ENCODE data around the gene HOXB2. TPM values are rescaled to one million over a fixed set of nuclear protein-coding genes. Genes with fewer than 3 reads are reported as not detected.
A peak's percentile ranks its signal among the peaks of the same experiment; 100 is the strongest.

Gene HOXB2
- polyA plus RNA-seq, 2 of the 4 experiments (the other 2 are of a cell fraction): 0.65 to 2.6 TPM

GRCh38 chr17:48577330-48577945 is 32.5 kb upstream of the HOXB2 start:
- peak overlapping the region in 1 of 2 experiments; percentile 31; a peak in 2 of 6 replicates for H3K27ac ChIP-seq
- DNase-seq (ENCODE audit: low read depth in 1 of 2, low spot score in 1 of 2): no peak
- no peaks in the 10 kb centered on the region for H3K9me3 ChIP-seq
- WGBS (ENCODE audit: missing lambda C conversion rate): 90% methylated on average over 19 of the region's 19 CpGs
- no peak for FAIRE-seq
- no peak overlapping the region for H3K4me3 ChIP-seq
- TF ChIP-seq ESRRA (IDR thresholded peaks at IDR 0.05; ENCODE audit: borderline replicate concordance, low read length) (no peak), PBX3 (IDR thresholded peaks at IDR 0.05) (no peak), ZSCAN20 (CRISPR knock-in tag; IDR thresholded peaks at IDR 0.05) (no peak), MAX (IDR thresholded peaks at IDR 0.05) (no peak), HOXB13 (CRISPR knock-in tag; IDR thresholded peaks at IDR 0.05; ENCODE audit: low read depth) (no peak), KDM5A (IDR thresholded peaks at IDR 0.05) (no peak), MAZ (IDR thresholded peaks at IDR 0.05; ENCODE audit: borderline replicate concordance, low read depth, low read length) (no peak), ZFP36 (IDR thresholded peaks at IDR 0.05; ENCODE audit: borderline replicate concordance, partially characterized antibody) (no peak), POLR2A (IDR thresholded peaks at IDR 0.05; ENCODE audit: low read length) (no peak), BHLHE40 (IDR thresholded peaks at IDR 0.05; ENCODE audit: low read depth, low read length) (no peak), FOXS1 (CRISPR knock-in tag; IDR thresholded peaks at IDR 0.05) (no peak), RAD21 (conservative IDR thresholded peaks at IDR 0.05 in 1 of 2, IDR thresholded peaks at IDR 0.05 in 1 of 2) (no peak), GATA3 (IDR thresholded peaks at IDR 0.05; ENCODE audit: borderline replicate concordance) (no peak), TP53 (CRISPR knock-in tag; IDR thresholded peaks at IDR 0.05) (no peak), BCL3 (IDR thresholded peaks at IDR 0.05) (no peak), HMGXB4 (CRISPR knock-in tag; IDR thresholded peaks at IDR 0.05; ENCODE audit: borderline replicate concordance) (no peak), EHMT2 (IDR thresholded peaks at IDR 0.05; ENCODE audit: low read depth) (no peak)
- ChIA-PET CTCF (no interaction called here), POLR2A (no interaction called here)
- peak overlapping the region; percentile 36 for H3K4me2 ChIP-seq
- peaks cover 16% of the 10 kb centered on the region for H3K4me1 ChIP-seq
- ATAC-seq: no peak

- peak overlapping the region; percentile 36 for H3K4me2 ChIP-seq
- CTCF ChIA-PET: interaction anchor here (1.0 to 1.3 kb wide), 4 partner anchors 9 to 241 kb away, joined by 3 to 4 read pairs (median 3); no protein-coding TSS in a partner anchor
- FAIRE-seq (no peak), DNase-seq (ENCODE audit: low read depth in 1 of 2, low spot score in 1 of 2) (no peak), ATAC-seq (peak in 1 of 2 experiments; percentile 28; a peak in 2 of 6 replicates)
- no peak for TF ChIP-seq FOSL2 (IDR thresholded peaks at IDR 0.05)
- no peak for TF ChIP-seq FOSL2 (CRISPR knock-in tag; IDR thresholded peaks at IDR 0.05)
- no peak for TF ChIP-seq RNF2 (IDR thresholded peaks at IDR 0.05; ENCODE audit: borderline replicate concordance, low read depth)
- no peak for TF ChIP-seq HEYL (CRISPR knock-in tag; IDR thresholded peaks at IDR 0.05)
- TF ChIP-seq JUN (IDR thresholded peaks at IDR 0.05): no peak
- no peak for TF ChIP-seq BCL3 (IDR thresholded peaks at IDR 0.05)
- TF ChIP-seq HES2 (IDR thresholded peaks at IDR 0.05): no peak
- TF ChIP-seq POLR2A (IDR thresholded peaks at IDR 0.05; ENCODE audit: low read length): no peak
- no peak for TF ChIP-seq SREBF2 (IDR thresholded peaks at IDR 0.05)
- TF ChIP-seq EP300 (IDR thresholded peaks at IDR 0.05): no peak
- no peak for TF ChIP-seq ZFP36 (IDR thresholded peaks at IDR 0.05; ENCODE audit: borderline replicate concordance, partially characterized antibody)
- TF ChIP-seq CHD4 (IDR thresholded peaks at IDR 0.05; ENCODE audit: borderline replicate concordance): no peak
- no peak for TF ChIP-seq PBX3 (IDR thresholded peaks at IDR 0.05)
- TF ChIP-seq MAX (IDR thresholded peaks at IDR 0.05): no peak
- peaks cover 16% of the 10 kb centered on the region for H3K4me1 ChIP-seq
- H3K9me3 ChIP-seq: no peaks in the 10 kb centered on the region
- WGBS (ENCODE audit: missing lambda C conversion rate): 77% methylated on average over 36 of the region's 43 CpGs
- POLR2A ChIA-PET: no interaction called here
- H3K4me3 ChIP-seq: peak overlapping the region; percentile 2; the same call in 1 of the 3 replicates
- H3K27ac ChIP-seq: peak overlapping the region in 1 of 2 experiments; percentile 40; a peak in 2 of 6 replicates
These were observed 31.8 kb upstream of the HOXB2 start for GRCh38 chr17:48576479-48577309.

All from A549 (cell line).